NCI-H460 (cell line): ENCODE data around the gene DNAJA4. TPM values are rescaled to one million over a fixed set of nuclear protein-coding genes. Genes with fewer than 3 reads are reported as not detected.

Experiments
- DNase-seq: peaks from one replicate; pipeline ENCODE4 v3.0.0-alpha.2; 2016; ENCODE audit warnings: low read depth; ENCODE audit errors: extremely low read depth
- total RNA-seq: library from RNA; depleted of rRNA; stranded (reverse); fragments of >200 nt; shearing (Covaris generic); gene quantifications from 2 replicates; pipeline ENCODE4 v1.2.3, GENCODE V29; 2014

DNAJA4 gene
- total RNA-seq, 1 experiment from 2014 or later: 0.12 TPM

GRCh38 chr15:78276064-78276943 lies 11.9 kb downstream of the DNAJA4 start:
- no peak for DNase-seq

GRCh38 chr15:78280319-78281072 lies 16.1 kb downstream of the DNAJA4 start:
- no peak for DNase-seq

- no peak for DNase-seq
Measured at GRCh38 chr15:78282324-78282723, 18.0 kb downstream of the DNAJA4 start.

GRCh38 chr15:78284758-78285157 lies 20.4 kb downstream of the DNAJA4 start:
- no peak for DNase-seq

GRCh38 chr15:78290222-78290621 lies 25.9 kb downstream of the DNAJA4 start:
- DNase-seq: no peak

GRCh38 chr15:78291052-78291451 lies 26.7 kb downstream of the DNAJA4 start:
- no peak for DNase-seq

- no peak for DNase-seq
Measured at GRCh38 chr15:78291698-78292097, 27.3 kb downstream of the DNAJA4 start.

GRCh38 chr15:78292219-78292618 lies 27.9 kb downstream of the DNAJA4 start:
- DNase-seq: no peak

- peak; percentile 86 for DNase-seq
Measured at GRCh38 chr15:78299101-78299930, 35.0 kb downstream of the DNAJA4 start, which contains the start of gene SKIC8. Gene SKIC8, minus strand, starts transcription at chr15:78299609. Its CDS starts 3,923 bp downstream, at chr15:78295686.

- no peak for DNase-seq
Measured at GRCh38 chr15:78301326-78301725, 37.0 kb downstream of the DNAJA4 start.

- no peak for DNase-seq
Measured at GRCh38 chr15:78301828-78302227, 37.5 kb downstream of the DNAJA4 start.

GRCh38 chr15:78302579-78303312 lies 38.4 kb downstream of the DNAJA4 start:
- no peak for DNase-seq

- DNase-seq: no peak
Measured at GRCh38 chr15:78304216-78305066, 40.1 kb downstream of the DNAJA4 start.

- DNase-seq: no peak
Measured at GRCh38 chr15:78306176-78306774, 41.9 kb downstream of the DNAJA4 start.

- DNase-seq: no peak
Measured at GRCh38 chr15:78307976-78308375, 43.6 kb downstream of the DNAJA4 start.

- DNase-seq: peak; percentile 50
Measured at GRCh38 chr15:78308422-78309032, 44.2 kb downstream of the DNAJA4 start.

GRCh38 chr15:78311292-78311691 lies 46.9 kb downstream of the DNAJA4 start:
- DNase-seq: no peak

- DNase-seq: no peak
Measured at GRCh38 chr15:78312536-78312935, 48.2 kb downstream of the DNAJA4 start.
